Middle frontal gyrus (tissue), 1 donor: ENCODE data around the gene CCM2.
"Not testable (repeated sequence)": the region's sequence is repeated elsewhere in the genome, so short reads cannot be mapped to it uniquely, and the experiment has no call there.

Experiments used
- DNase-seq: peaks from one replicate; pipeline ENCODE4 v3.0.0-alpha.2; 2015; ENCODE audit warnings: low spot score; ENCODE audit errors: extremely low spot score

Gene CCM2

GRCh38 chr7:44999245-45000092, 532 bp upstream of the CCM2 start:
- DNase-seq, result peak; percentile 94

GRCh38 chr7:45001138-45001694, 1.2 kb downstream of the CCM2 start:
- no peak for DNase-seq

GRCh38 chr7:45001826-45002225, 1.8 kb downstream of the CCM2 start:
- no peak for DNase-seq

GRCh38 chr7:45003789-45004188, 3.8 kb downstream of the CCM2 start:
- no peak for DNase-seq

- no peak for DNase-seq
These were observed 7.1 kb downstream of the CCM2 start for GRCh38 chr7:45007106-45007505.

GRCh38 chr7:45007571-45008328, 7.7 kb downstream of the CCM2 start:
- DNase-seq, result no peak

- no peak for DNase-seq
These were observed 13.5 kb downstream of the CCM2 start for GRCh38 chr7:45013465-45013967.

GRCh38 chr7:45015313-45015712, 15.3 kb downstream of the CCM2 start:
- no peak for DNase-seq

GRCh38 chr7:45017253-45017652, 17.3 kb downstream of the CCM2 start:
- no peak for DNase-seq

GRCh38 chr7:45020915-45021314, 20.9 kb downstream of the CCM2 start:
- no peak for DNase-seq

- DNase-seq, result no peak
These were observed 21.7 kb downstream of the CCM2 start for GRCh38 chr7:45021604-45022296.

- no peak for DNase-seq
These were observed 24.2 kb downstream of the CCM2 start for GRCh38 chr7:45024126-45024744.

- DNase-seq, result not testable (repeated sequence)
These were observed 25.5 kb downstream of the CCM2 start for GRCh38 chr7:45025473-45025872.

GRCh38 chr7:45026013-45026412, 26.0 kb downstream of the CCM2 start:
- DNase-seq, result no peak

- no peak for DNase-seq
These were observed 27.2 kb downstream of the CCM2 start for GRCh38 chr7:45026984-45027773.

GRCh38 chr7:45027774-45028114, 27.7 kb downstream of the CCM2 start:
- no peak for DNase-seq

- no peak for DNase-seq
These were observed 28.3 kb downstream of the CCM2 start for GRCh38 chr7:45028138-45028919.

GRCh38 chr7:45028920-45029344, 28.9 kb downstream of the CCM2 start:
- no peak for DNase-seq

- DNase-seq, result no peak
These were observed 31.8 kb downstream of the CCM2 start for GRCh38 chr7:45031829-45032228.

- DNase-seq, result no peak
These were observed 32.4 kb downstream of the CCM2 start for GRCh38 chr7:45032421-45032820.
